Fibroblast of lung (primary cell): ENCODE measurements around the gene KLHL3. TPM values are rescaled to one million over a fixed set of nuclear protein-coding genes. Genes with fewer than 3 reads are reported as not detected.

Experiments used
- DNase-seq, 2 donors: peaks; one replicate each; pipeline versions ENCODE4 v3.0.0 to v3.0.0-alpha.2; 2010; ENCODE audit warnings: low read depth in 2 of 2
- H2AFZ ChIP-seq: 2 replicates; pipeline ENCODE4 v1.5.1; 2012; ENCODE audit warnings: low read length, control low read depth, inconsistent platforms
- H3K27ac ChIP-seq: 2 replicates; pipeline ENCODE4 v1.5.1; 2011; ENCODE audit warnings: low read length, control low read depth; ENCODE audit not compliant: insufficient read depth
- H3K27me3 ChIP-seq: 2 replicates; pipeline ENCODE4 v1.5.1; 2011; ENCODE audit warnings: mild to moderate bottlenecking, low read length; ENCODE audit not compliant: control insufficient read depth, insufficient read depth
- H3K36me3 ChIP-seq: 2 replicates; pipeline ENCODE4 v1.5.1; 2011; ENCODE audit warnings: low read length; ENCODE audit not compliant: control insufficient read depth, insufficient read depth
- H3K4me1 ChIP-seq: 2 replicates; pipeline ENCODE4 v1.5.1; 2011; ENCODE audit warnings: low read length; ENCODE audit not compliant: control insufficient read depth, insufficient read depth; ENCODE audit errors: extremely low read depth
- H3K4me2 ChIP-seq: 2 replicates; pipeline ENCODE4 v1.5.1; 2011; ENCODE audit warnings: low read length, control low read depth; ENCODE audit not compliant: insufficient read depth; ENCODE audit errors: extremely low read depth
- H3K4me3 ChIP-seq, 4 experiments: fragments of 200-600 bp in 1 of 4; sonication (generic) in 1 of 4; replicated peaks in 1 of 4; 2 replicates each; pipeline ENCODE4 v1.5.1; 2011 to 2016; ENCODE audit warnings: low read length in 4 of 4, low read depth in 3 of 4, mild to moderate bottlenecking in 3 of 4, control low read depth in 2 of 4, inconsistent platforms in 1 of 4, mixed read lengths in 1 of 4; ENCODE audit not compliant: insufficient read depth in 1 of 4; ENCODE audit errors: control extremely low read depth in 1 of 4
- H3K79me2 ChIP-seq: 2 replicates; pipeline ENCODE4 v1.5.1; 2012; ENCODE audit warnings: mild to moderate bottlenecking, low read length, inconsistent platforms; ENCODE audit not compliant: control insufficient read depth, insufficient read depth
- H3K9ac ChIP-seq: 2 replicates; pipeline ENCODE4 v1.5.1; 2011; ENCODE audit warnings: mild to moderate bottlenecking, low read length, control low read depth; ENCODE audit not compliant: insufficient read depth
- H3K9me3 ChIP-seq: 2 replicates; pipeline ENCODE4 v1.5.1; 2012; ENCODE audit warnings: low read depth, low read length; ENCODE audit not compliant: control insufficient read depth, insufficient read depth
- H4K20me1 ChIP-seq: 2 replicates; pipeline ENCODE4 v1.5.1; 2011; ENCODE audit warnings: low read length; ENCODE audit not compliant: control insufficient read depth, insufficient read depth; ENCODE audit errors: extremely low read depth
- EZH2 ChIP-seq: IDR thresholded peaks from 2 replicates; pipeline ENCODE4 v1.5.1; 2012; ENCODE audit warnings: low read length, control low read depth, mild to moderate bottlenecking; ENCODE audit errors: missing control alignments
- polyA plus RNA-seq, 2 donors: library from polyadenylated mRNA; depleted of rRNA in 1 of 2; stranded (reverse) in 1 of 2; unstranded in 1 of 2; fragments of >200 nt; gene quantifications; 2 replicates each; pipeline ENCODE4 v1.2.1, GENCODE V29; 2011 to 2012; ENCODE audit warnings: missing spikeins in 1 of 2
- total RNA-seq: library from RNA; depleted of rRNA; stranded (reverse); fragments of >200 nt; gene quantifications from 2 replicates; pipeline ENCODE4 v1.2.1, GENCODE V29; 2014
- TF ChIP-seq, protein P1 (sequence below), 2 donors: IDR thresholded peaks in 1 of 2; conservative IDR thresholded peaks in 1 of 2; 1 replicate in 1 of 2; 2 replicates in 1 of 2; pipeline ENCODE4 v1.5.1; 2011 to 2012; ENCODE audit warnings: low read length in 2 of 2, control low read depth in 1 of 2, inconsistent platforms in 1 of 2, low read depth in 1 of 2, mild to moderate bottlenecking in 1 of 2

The KLHL3 gene
- total and polyA plus RNA-seq, 2 donors (not counting 1 experiment from before 2014, with no cell fraction given) = 0.60 to 2.3 TPM

- H2AFZ ChIP-seq = no peak overlapping the region
- no peaks in the 10 kb centered on the region for H3K36me3 ChIP-seq
- peak in 1 of 2 donors; percentile 21 for DNase-seq
- H3K4me1 ChIP-seq = no peaks in the 10 kb centered on the region
- H3K9me3 ChIP-seq = no peaks in the 10 kb centered on the region
- no peak overlapping the region for H3K4me3 ChIP-seq
- no peak overlapping the region for H3K27ac ChIP-seq
- H3K27me3 ChIP-seq = no peaks in the 10 kb centered on the region
- H3K79me2 ChIP-seq = no peaks in the 10 kb centered on the region
- no peak overlapping the region for H3K9ac ChIP-seq
- TF ChIP-seq, protein P1, sequence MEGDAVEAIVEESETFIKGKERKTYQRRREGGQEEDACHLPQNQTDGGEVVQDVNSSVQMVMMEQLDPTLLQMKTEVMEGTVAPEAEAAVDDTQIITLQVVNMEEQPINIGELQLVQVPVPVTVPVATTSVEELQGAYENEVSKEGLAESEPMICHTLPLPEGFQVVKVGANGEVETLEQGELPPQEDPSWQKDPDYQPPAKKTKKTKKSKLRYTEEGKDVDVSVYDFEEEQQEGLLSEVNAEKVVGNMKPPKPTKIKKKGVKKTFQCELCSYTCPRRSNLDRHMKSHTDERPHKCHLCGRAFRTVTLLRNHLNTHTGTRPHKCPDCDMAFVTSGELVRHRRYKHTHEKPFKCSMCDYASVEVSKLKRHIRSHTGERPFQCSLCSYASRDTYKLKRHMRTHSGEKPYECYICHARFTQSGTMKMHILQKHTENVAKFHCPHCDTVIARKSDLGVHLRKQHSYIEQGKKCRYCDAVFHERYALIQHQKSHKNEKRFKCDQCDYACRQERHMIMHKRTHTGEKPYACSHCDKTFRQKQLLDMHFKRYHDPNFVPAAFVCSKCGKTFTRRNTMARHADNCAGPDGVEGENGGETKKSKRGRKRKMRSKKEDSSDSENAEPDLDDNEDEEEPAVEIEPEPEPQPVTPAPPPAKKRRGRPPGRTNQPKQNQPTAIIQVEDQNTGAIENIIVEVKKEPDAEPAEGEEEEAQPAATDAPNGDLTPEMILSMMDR (conservative IDR thresholded peaks at IDR 0.05 in 1 of 2, IDR thresholded peaks at IDR 0.05 in 1 of 2; ENCODE audit: low read depth in 1 of 2, low read length in 2 of 2) = no peak
- no peak for TF ChIP-seq EZH2
- no peaks in the 10 kb centered on the region for H4K20me1 ChIP-seq
- no peak overlapping the region for H3K4me2 ChIP-seq
Observed at GRCh38 chr5:137613554-137614265, 122.2 kb downstream of the KLHL3 start.

- H3K4me1 ChIP-seq = no peaks in the 10 kb centered on the region
- DNase-seq = no peak
Observed at GRCh38 chr5:137612576-137612975, 123.3 kb downstream of the KLHL3 start.

DNA sequence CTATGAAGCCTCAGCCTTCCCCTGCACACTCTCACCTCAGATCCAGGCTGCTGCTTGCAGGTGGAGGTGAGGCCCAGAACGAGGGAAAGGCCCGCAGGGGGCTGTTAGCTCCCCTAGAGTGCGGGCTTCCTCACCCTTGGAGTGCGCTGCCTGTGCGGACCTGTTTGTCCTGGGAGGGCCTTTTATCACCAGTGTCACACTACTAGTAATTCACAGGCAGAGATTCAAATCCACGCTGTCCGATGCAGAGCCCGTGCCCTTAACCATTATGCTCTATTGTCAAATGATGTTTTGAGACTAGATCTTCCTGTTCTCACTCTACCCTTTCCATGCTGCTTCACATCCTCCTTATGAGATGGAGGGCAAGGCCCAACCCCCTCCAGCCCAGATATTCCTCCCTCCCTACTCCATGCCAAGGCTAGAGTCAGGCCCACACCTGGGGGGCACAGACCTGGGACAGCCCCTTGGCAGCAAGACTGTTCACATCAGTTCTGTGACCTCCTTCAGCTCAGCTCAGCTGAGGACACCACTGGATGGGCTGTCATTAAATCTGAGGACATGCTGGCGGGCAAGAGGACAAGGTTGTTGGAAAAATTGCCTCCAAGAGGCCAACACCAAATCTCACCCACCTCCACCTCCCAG, 124.0 kb downstream of the KLHL3 start:
- H3K36me3 ChIP-seq = no peaks in the 10 kb centered on the region
- TF ChIP-seq, protein P1 (conservative IDR thresholded peaks at IDR 0.05 in 1 of 2, IDR thresholded peaks at IDR 0.05 in 1 of 2; ENCODE audit: low read depth in 1 of 2, low read length in 2 of 2) = no peak
- H3K4me2 ChIP-seq = no peak overlapping the region
- no peaks in the 10 kb centered on the region for H4K20me1 ChIP-seq
- no peak overlapping the region for H2AFZ ChIP-seq
- H3K4me3 ChIP-seq = no peak overlapping the region
- H3K27me3 ChIP-seq = peaks cover 3% of the 10 kb centered on the region
- no peak overlapping the region for H3K9ac ChIP-seq
- H3K9me3 ChIP-seq = no peaks in the 10 kb centered on the region
- DNase-seq = no peak
- H3K27ac ChIP-seq = no peak overlapping the region
- no peaks in the 10 kb centered on the region for H3K4me1 ChIP-seq
- no peaks in the 10 kb centered on the region for H3K79me2 ChIP-seq

More at GRCh38 chr5:137612576-137612975, 123.3 kb downstream of the KLHL3 start:
- H3K4me3 ChIP-seq = no peak overlapping the region
- no peak overlapping the region for H3K9ac ChIP-seq
- no peak for TF ChIP-seq EZH2
- TF ChIP-seq, protein P1 (conservative IDR thresholded peaks at IDR 0.05 in 1 of 2, IDR thresholded peaks at IDR 0.05 in 1 of 2; ENCODE audit: low read depth in 1 of 2, low read length in 2 of 2) = no peak
- no peak overlapping the region for H3K27ac ChIP-seq
- no peaks in the 10 kb centered on the region for H3K9me3 ChIP-seq
- peaks cover 3% of the 10 kb centered on the region for H3K27me3 ChIP-seq
- H3K4me2 ChIP-seq = no peak overlapping the region
- H2AFZ ChIP-seq = no peak overlapping the region
- no peaks in the 10 kb centered on the region for H3K36me3 ChIP-seq
- no peaks in the 10 kb centered on the region for H3K79me2 ChIP-seq
- H4K20me1 ChIP-seq = no peaks in the 10 kb centered on the region
